Subcutaneous adipose tissue (tissue), 4 donors: ENCODE measurements around the gene TUBA4A. TPM values are rescaled to one million over a fixed set of nuclear protein-coding genes. Genes with fewer than 3 reads are reported as not detected.

Experiments
- CTCF ChIP-seq: fragments of 450-650 bp; IDR thresholded peaks from one replicate; pipeline ENCODE4 v1.5.1; 2016; ENCODE audit warnings: low read depth, mild to moderate bottlenecking, control low read depth, antibody characterized with exemption, moderate library complexity
- total RNA-seq, 4 donors: library from RNA; depleted of rRNA; stranded (reverse); fragments of >200 nt; gene quantifications; one replicate each; pipeline ENCODE4 v1.1.0, GENCODE V29; 2016

The TUBA4A gene
- total RNA-seq, 4 donors from 2014 or later = 7.2 to 31.8 (median 9.2) TPM

GRCh38 chr2:219228041-219228910 lies 25.4 kb downstream of the TUBA4A start:
- no peak for TF ChIP-seq CTCF

GRCh38 chr2:219225350-219225749 lies 28.4 kb downstream of the TUBA4A start:
- no peak for TF ChIP-seq CTCF

GRCh38 chr2:219223831-219224610 lies 29.7 kb downstream of the TUBA4A start:
- no peak for TF ChIP-seq CTCF

GRCh38 chr2:219221957-219222518 lies 31.7 kb downstream of the TUBA4A start:
- TF ChIP-seq CTCF = no peak

GRCh38 chr2:219220652-219221402 lies 32.9 kb downstream of the TUBA4A start:
- no peak for TF ChIP-seq CTCF

- no peak for TF ChIP-seq CTCF
Measured at GRCh38 chr2:219219784-219220532, 33.8 kb downstream of the TUBA4A start.
